Glutamatergic neuron (in vitro differentiated cells): ENCODE data around the gene C22orf39. TPM values are rescaled to one million over a fixed set of nuclear protein-coding genes. Genes with fewer than 3 reads are reported as not detected.

ENCODE experiments used
- DNase-seq: peaks from one replicate; pipeline ENCODE4 v3.0.0; 2022
- H3K27ac Mint-ChIP-seq: one replicate; pipeline ENCODE4 v1.8.0; 2020; ENCODE audit warnings: mild to moderate bottlenecking, mixed read lengths, inconsistent platforms; ENCODE audit not compliant: unreplicated experiment
- H3K27me3 Mint-ChIP-seq: one replicate; pipeline ENCODE4 v1.8.0; 2020; ENCODE audit warnings: mild to moderate bottlenecking, moderate library complexity, mixed read lengths, inconsistent platforms; ENCODE audit not compliant: unreplicated experiment
- H3K36me3 Mint-ChIP-seq: one replicate; pipeline ENCODE4 v1.8.0; 2020; ENCODE audit warnings: mild to moderate bottlenecking, mixed read lengths, inconsistent platforms; ENCODE audit not compliant: unreplicated experiment
- H3K4me1 Mint-ChIP-seq: one replicate; pipeline ENCODE4 v1.8.0; 2020; ENCODE audit warnings: mild to moderate bottlenecking, low read depth, mixed read lengths, inconsistent platforms; ENCODE audit not compliant: unreplicated experiment
- H3K4me3 Mint-ChIP-seq: one replicate; pipeline ENCODE4 v1.8.0; 2020; ENCODE audit warnings: mild to moderate bottlenecking, mixed read lengths, inconsistent platforms; ENCODE audit not compliant: unreplicated experiment
- H3K9me3 Mint-ChIP-seq: one replicate; pipeline ENCODE4 v1.8.0; 2020; ENCODE audit warnings: mild to moderate bottlenecking, moderate library complexity, mixed read lengths, inconsistent platforms; ENCODE audit not compliant: unreplicated experiment
- CTCF ChIP-seq: fragments of 200-600 bp; sonication (generic); IDR thresholded peaks from one replicate; pipeline ENCODE4 v1.5.0; 2021; ENCODE audit not compliant: partially characterized antibody, unreplicated experiment
- total RNA-seq: library from RNA; stranded (reverse); fragmentation: NEBNext Ultra II Directional; extraction: Animal tissue kit (Norgen Biotek cat#: 25700); gene quantifications from one replicate; pipeline ENCODE4 v1.2.1, GENCODE V29; 2021; ENCODE audit not compliant: unreplicated experiment

Gene C22orf39
- total RNA-seq, 1 donor from 2014 or later: 47.7 TPM

- Mint-ChIP-seq H3K36me3 (no peaks in the 10 kb centered on the region), H3K4me3 (peak overlapping the region; percentile 94), H3K27ac (peak overlapping the region; percentile 54), H3K9me3 (peaks cover 4% of the 10 kb centered on the region), H3K4me1 (peaks cover 8% of the 10 kb centered on the region), H3K27me3 (peaks cover 2% of the 10 kb centered on the region)
- no peak for DNase-seq
- no peak for TF ChIP-seq CTCF
These were observed 32.7 kb upstream of the C22orf39 start for GRCh38 chr22:19480173-19480568.

DNA sequence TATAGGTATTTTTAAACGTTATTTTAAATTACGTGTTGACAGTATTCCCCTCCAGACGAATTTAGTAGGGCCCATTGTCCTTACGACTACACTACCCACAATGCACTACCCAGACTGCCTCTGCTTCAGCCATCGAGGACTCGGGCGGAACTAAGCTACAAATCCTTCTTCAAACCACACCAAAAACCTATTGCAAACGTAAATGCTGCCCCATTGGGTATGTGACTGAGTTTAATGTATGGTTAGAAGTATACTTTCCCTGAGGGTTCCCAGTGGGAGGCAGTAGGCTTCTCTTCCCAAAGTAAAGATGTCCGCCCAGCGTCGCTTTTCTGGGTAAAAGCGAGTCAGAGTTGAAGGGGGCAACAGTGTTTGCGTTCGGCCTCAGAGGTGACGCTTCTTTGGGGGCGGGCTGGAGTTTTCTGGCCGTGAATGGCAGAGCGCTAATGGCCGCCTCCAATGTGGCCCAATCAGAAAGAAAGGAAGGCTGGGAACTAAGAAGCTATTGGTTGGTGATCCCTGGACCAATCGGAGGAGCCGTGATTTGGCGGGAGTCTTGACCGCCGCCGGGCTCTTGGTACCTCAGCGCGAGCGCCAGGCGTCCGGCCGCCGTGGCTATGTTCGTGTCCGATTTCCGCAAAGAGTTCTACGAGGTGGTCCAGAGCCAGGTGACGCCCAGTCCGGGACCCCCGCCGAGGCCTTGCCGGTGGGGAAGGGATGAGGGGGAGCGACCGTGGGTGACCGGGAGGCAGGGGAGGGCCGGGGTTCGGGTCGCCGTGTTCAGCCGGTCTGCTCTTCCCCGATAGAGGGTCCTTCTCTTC, 32.1 kb upstream of the C22orf39 start, which contains the start of gene CDC45:
TSS of gene CDC45 (plus strand) at position 566 of the 818 bp plus-strand sequence. CDS start at position 615, 49 bp downstream.
- peaks cover 4% of the 10 kb centered on the region for H3K9me3 Mint-ChIP-seq
- peak within 1 kb of the TSS; percentile 94 for H3K4me3 Mint-ChIP-seq
- no peaks in the 10 kb centered on the region for H3K36me3 Mint-ChIP-seq
- peak; percentile 90 for DNase-seq
- peaks cover 8% of the 10 kb centered on the region for H3K4me1 Mint-ChIP-seq
- no peak for TF ChIP-seq CTCF
- H3K27ac Mint-ChIP-seq: peak within 1 kb of the TSS; percentile 99
- H3K27me3 Mint-ChIP-seq: peaks cover 2% of the 10 kb centered on the region

DNA sequence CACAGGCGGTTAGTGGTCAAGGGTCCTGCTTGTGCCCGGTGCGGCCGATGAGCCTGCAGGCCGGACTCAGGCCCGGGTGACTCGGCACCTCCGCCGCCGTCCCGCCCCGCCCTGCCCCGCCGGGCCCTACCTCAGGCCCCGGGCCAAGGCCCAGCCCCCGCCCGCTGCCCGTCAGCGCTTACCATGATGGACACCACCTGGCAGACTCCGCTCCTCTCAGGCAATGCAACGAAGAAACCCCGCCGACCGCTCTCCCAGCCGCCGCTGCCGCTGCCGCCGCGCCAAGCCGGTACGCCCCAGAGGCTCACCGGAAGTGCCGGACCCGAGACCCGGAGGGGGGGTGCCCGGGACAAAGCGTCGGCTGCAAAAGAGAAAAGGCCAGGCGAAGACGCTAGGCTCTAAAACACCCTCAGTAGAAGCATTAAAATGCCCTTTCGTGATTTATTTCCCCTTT, 31.4 kb upstream of the C22orf39 start, which contains the start of gene UFD1:
TSS of gene UFD1 (minus strand) at position 293 of the 454 bp plus-strand sequence. CDS start at position 185, 108 bp downstream.
- H3K36me3 Mint-ChIP-seq: no peaks in the 10 kb centered on the region
- no peak for TF ChIP-seq CTCF
- peak within 1 kb of the TSS; percentile 94 for H3K4me3 Mint-ChIP-seq

DNA sequence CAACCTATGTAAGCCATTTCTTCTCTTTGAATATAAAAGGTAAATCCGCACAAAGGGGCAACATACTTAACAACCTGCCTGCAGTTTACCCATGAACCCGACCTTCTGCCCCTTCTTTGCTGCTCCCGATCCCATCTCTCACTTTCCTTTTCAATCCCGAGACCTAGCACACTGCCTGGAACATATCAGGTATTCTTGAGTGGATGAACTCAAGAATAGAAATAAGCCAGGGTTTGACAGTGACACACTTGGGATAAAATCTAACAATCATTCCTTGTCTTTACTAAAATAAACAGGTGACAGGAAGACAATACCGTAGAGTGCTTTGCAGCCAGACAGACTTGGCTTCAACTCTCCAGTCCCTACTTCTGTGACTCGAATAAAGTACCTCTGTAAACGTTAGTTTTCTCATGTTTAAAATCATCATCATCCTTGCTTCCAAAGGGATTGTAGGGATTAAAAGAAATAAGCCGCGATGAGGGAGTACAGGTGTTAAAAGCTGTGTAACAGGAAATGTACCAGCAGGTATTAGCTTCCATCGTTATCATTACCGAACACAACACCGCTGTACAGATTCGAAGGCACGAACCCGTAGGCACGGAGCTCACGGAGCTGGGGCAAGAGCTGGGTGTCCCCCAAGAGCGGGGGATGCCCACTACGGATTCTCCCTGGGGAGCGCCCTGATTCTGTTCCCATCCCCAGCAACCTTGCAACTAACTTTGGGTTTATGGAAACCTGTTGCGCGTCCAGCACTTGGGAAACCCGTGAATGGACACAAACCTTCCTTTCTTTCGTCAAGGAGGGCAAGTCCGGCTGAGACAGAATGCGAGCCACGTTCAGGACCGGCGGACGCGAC, 30.8 kb upstream of the C22orf39 start:
- DNase-seq: no peak
- no peak overlapping the region for H3K27ac Mint-ChIP-seq

More for the DNA sequence above, 31.4 kb upstream of the C22orf39 start, which contains the start of gene UFD1:
- Mint-ChIP-seq H3K27me3 (peaks cover 2% of the 10 kb centered on the region), H3K4me1 (peaks cover 8% of the 10 kb centered on the region), H3K27ac (peak within 1 kb of the TSS; percentile 99), H3K9me3 (peaks cover 4% of the 10 kb centered on the region)
- peak; percentile 79 for DNase-seq

More for the DNA sequence above, 30.8 kb upstream of the C22orf39 start:
- Mint-ChIP-seq H3K9me3 (peaks cover 4% of the 10 kb centered on the region), H3K4me3 (peak overlapping the region; percentile 71), H3K4me1 (peaks cover 8% of the 10 kb centered on the region), H3K27me3 (peaks cover 2% of the 10 kb centered on the region), H3K36me3 (no peaks in the 10 kb centered on the region)
- TF ChIP-seq CTCF: no peak
